Small intestine (tissue), 16 donors: ENCODE results near the gene CEBPZOS. TPM values are rescaled to one million over a fixed set of nuclear protein-coding genes. Genes with fewer than 3 reads are reported as not detected.
A peak's percentile ranks its signal among the peaks of the same experiment; 100 is the strongest.

Source experiments
- DNase-seq, 2 donors: peaks; one replicate each; pipeline versions ENCODE4 v3.0.0 to v3.0.0-alpha.2; 2013
- FAIRE-seq: peaks from 2 replicates; lab custom pipeline; 2012; peaks lifted over from hg19 to GRCh38; lab: Jason Lieb, UNC
- H3K27ac ChIP-seq, 3 donors: one replicate each; pipeline ENCODE4 v1.5.1; 2013; ENCODE audit warnings: low read length in 2 of 3, mild to moderate bottlenecking in 2 of 3, control low read depth in 1 of 3, inconsistent platforms in 1 of 3, low read depth in 1 of 3, moderate library complexity in 1 of 3
- H3K27me3 ChIP-seq, 3 donors: one replicate each; pipeline ENCODE4 v1.6.1; 2013; ENCODE audit warnings: low read length in 3 of 3, inconsistent platforms in 1 of 3; ENCODE audit not compliant: control insufficient read depth in 3 of 3, insufficient read depth in 3 of 3
- H3K36me3 ChIP-seq, 3 donors: one replicate each; pipeline ENCODE4 v1.6.1; 2013; ENCODE audit warnings: low read length in 3 of 3, inconsistent platforms in 1 of 3, low read depth in 1 of 3, mild to moderate bottlenecking in 1 of 3, moderate library complexity in 1 of 3; ENCODE audit not compliant: control insufficient read depth in 3 of 3, insufficient read depth in 2 of 3
- H3K4me1 ChIP-seq, 3 donors: one replicate each; pipeline ENCODE4 v1.6.1; 2013; ENCODE audit warnings: low read length in 2 of 3, inconsistent platforms in 1 of 3, low read depth in 1 of 3, mild to moderate bottlenecking in 1 of 3, moderate library complexity in 1 of 3; ENCODE audit not compliant: control insufficient read depth in 3 of 3, insufficient read depth in 2 of 3
- H3K4me3 ChIP-seq, 3 donors: one replicate each; pipeline ENCODE4 v1.5.1; 2013; ENCODE audit warnings: low read length in 3 of 3, control low read depth in 1 of 3, inconsistent platforms in 1 of 3, low read depth in 1 of 3, mild to moderate bottlenecking in 1 of 3, moderate library complexity in 1 of 3
- H3K9me3 ChIP-seq, 2 donors: one replicate each; pipeline ENCODE4 v1.6.1; 2013; ENCODE audit warnings: low read depth in 1 of 2, low read length in 1 of 2; ENCODE audit not compliant: control insufficient read depth in 2 of 2, insufficient read depth in 1 of 2
- WGBS, 3 donors: extraction: QIAGEN DNeasy Blood & Tissue Kit; methylation state at CpG; one replicate each; pipeline ENCODE4 v1.1.7; 2013; 5-methylcytosine and 5-hydroxymethylcytosine counted together
- long read RNA-seq, 10 donors: transcript quantifications; one replicate each; lab custom pipeline, GENCODE V29; 2026
- polyA plus RNA-seq, 4 donors: library from polyadenylated mRNA; stranded (reverse) in 3 of 4; unstranded in 1 of 4; fragments of 200-250 nt in 3 of 4; fragments of 120-200 nt in 1 of 4; gene quantifications; one replicate each; pipeline versions ENCODE4 v1.2.1 to v1.2.3, GENCODE V29; 2013
- donor health status: healthy with polysubstance abuse.
- donor health status: control.
- donor health status: control.
- donor health status: Bipolar disorder and iron deficiency.
- donor health status: healthy.

Gene CEBPZOS
- polyA plus RNA-seq: 10 to 100 TPM; 25.9 to 54.6 (median 45.5) TPM
- long read RNA-seq, donor 1: 0 reads
- long read RNA-seq, donor 2, partial matches to known transcripts: 37 of 45 reads
- long read RNA-seq, donor 2, other reads (novel, unspliced or antisense): 5 of 45 reads
- long read RNA-seq, donor 3, transcript CEBPZOS-204 (5 exons, 3,158 nt): major isoform, 5 of 109 reads
- long read RNA-seq, donor 3, partial matches to known transcripts: 70 of 109 reads
- long read RNA-seq, donor 3, other reads (novel, unspliced or antisense): 32 of 109 reads
- long read RNA-seq, donor 4: 0 reads
- long read RNA-seq, donor 5, partial matches to known transcripts: 59 of 62 reads
- long read RNA-seq, donor 5, other reads (novel, unspliced or antisense): 0 of 62 reads
- long read RNA-seq, donor 6, transcript CEBPZOS-204 (5 exons, 3,158 nt): major isoform, 6 of 66 reads
- long read RNA-seq, donor 6, partial matches to known transcripts: 53 of 66 reads
- long read RNA-seq, donor 6, other reads (novel, unspliced or antisense): 6 of 66 reads
- long read RNA-seq, donor 7: 0 reads
- long read RNA-seq, donor 8, partial matches to known transcripts: 0 of 1 reads
- long read RNA-seq, donor 8, other reads (novel, unspliced or antisense): 0 of 1 reads
- long read RNA-seq, donor 9, transcript CEBPZOS-204 (5 exons, 3,158 nt): major isoform, 5 of 25 reads
- long read RNA-seq, donor 9, partial matches to known transcripts: 19 of 25 reads
- long read RNA-seq, donor 9, other reads (novel, unspliced or antisense): 0 of 25 reads
- long read RNA-seq, donor 10, transcript CEBPZOS-204 (5 exons, 3,158 nt): major isoform, 7 of 163 reads
- long read RNA-seq, donor 10, transcript CEBPZOS-201 (5 exons, 695 nt): minor isoform, 6 of 163 reads
- long read RNA-seq, donor 10, partial matches to known transcripts: 135 of 163 reads
- long read RNA-seq, donor 10, other reads (novel, unspliced or antisense): 14 of 163 reads

DNA sequence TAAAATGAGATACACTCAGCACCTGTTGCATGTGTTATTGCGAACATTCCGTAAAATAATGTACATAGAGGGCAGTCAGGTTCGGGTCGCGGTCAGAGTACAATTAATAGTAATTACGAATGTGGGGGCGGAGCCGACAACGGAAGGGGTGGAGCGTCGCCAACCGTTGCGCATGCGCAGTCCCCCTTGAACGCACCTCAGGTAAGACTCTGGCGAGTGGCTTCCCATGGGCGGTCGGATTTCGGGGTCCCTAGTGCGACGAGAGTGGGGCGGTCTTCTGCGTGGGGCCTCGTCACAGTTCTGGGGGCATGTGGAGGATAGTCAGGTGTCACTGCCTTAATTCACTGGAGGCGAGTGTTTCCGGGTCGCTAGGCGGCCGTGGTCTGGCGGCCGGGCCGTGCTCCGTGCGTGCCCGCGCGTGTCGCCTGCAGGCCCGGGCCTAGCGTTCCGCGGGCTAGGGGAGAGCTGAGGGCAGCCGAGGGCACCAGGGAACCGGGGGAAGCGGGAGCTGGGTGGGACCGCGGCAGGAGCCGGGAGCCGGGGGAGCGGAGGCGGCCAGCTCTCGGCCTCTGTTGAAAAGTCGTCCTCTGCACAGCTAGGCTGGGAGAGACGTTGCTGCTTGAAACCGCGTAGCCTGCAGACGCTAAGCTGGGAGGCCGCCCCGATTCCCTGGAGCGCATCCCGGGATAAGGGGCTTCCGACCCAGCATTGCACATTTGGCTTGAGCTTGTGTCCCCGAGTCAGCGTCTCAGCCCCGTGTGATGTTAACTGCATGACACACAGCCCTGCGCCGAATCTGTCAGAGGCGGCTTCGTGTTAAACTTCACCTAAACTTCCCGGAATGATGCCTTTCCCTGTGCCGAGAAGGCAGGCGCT is at the start of gene CEBPZOS:
CEBPZOS (plus strand) TSS at position 177 of the 876 bp plus-strand sequence. CDS start 3,209 bp downstream, outside the sequence.
- Histone ChIP-seq H3K27ac (peak within 1 kb of the TSS; percentile 78 to 95 (median 82)), H3K4me3 (peak within 1 kb of the TSS; percentile 68 to 99 (median 76)), H3K4me1 (peaks cover 4 to 5% (median 4%) of the 10 kb centered on the region in 3 donors), H3K27me3 (no peaks in the 10 kb centered on the region), H3K9me3 (no peaks in the 10 kb centered on the region), H3K36me3 (peaks cover 0 to 4% (median 2%) of the 10 kb centered on the region in 3 donors)
- FAIRE-seq (no peak), DNase-seq (peak; percentile 88 to 96)
- 0% methylated on average over 69 to 72 of the region's 72 CpGs for WGBS, 3 donors

DNA sequence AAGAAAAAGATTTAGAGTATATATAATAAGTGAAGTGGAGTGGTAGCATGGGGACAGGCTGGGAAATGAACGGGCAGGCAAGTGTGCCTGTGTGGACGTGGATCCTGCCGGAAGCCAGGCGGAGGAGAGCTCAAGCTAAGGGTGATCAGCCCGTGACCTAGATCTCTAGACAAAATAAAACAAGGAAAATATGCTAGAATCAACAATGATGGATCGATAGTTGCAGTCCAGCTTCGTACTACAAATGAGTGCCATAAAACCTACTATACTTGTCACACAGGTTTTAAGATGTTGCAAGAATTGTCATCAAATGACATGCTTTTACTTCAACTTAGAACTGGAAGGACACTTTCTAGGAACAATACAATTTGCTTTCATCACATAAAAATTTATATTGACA is 48.0 kb upstream of the CEBPZOS start:
- H3K4me1 ChIP-seq: peaks cover 3 to 15% (median 4%) of the 10 kb centered on the region in 3 donors
- 30 to 73% (median 42%) methylated on average over 7 of the region's 7 CpGs for whole genome bisulfite sequencing, 3 donors
- peaks cover 12 to 21% (median 16%) of the 10 kb centered on the region in 3 donors for H3K36me3 ChIP-seq
- DNase-seq (peak; percentile 68 to 83), FAIRE-seq (no peak)
- no peaks in the 10 kb centered on the region for H3K27me3 ChIP-seq
- H3K27ac ChIP-seq: peak overlapping the region in 1 of 3 donors; percentile 58
- H3K4me3 ChIP-seq: no peak overlapping the region
- H3K9me3 ChIP-seq: no peaks in the 10 kb centered on the region

DNA sequence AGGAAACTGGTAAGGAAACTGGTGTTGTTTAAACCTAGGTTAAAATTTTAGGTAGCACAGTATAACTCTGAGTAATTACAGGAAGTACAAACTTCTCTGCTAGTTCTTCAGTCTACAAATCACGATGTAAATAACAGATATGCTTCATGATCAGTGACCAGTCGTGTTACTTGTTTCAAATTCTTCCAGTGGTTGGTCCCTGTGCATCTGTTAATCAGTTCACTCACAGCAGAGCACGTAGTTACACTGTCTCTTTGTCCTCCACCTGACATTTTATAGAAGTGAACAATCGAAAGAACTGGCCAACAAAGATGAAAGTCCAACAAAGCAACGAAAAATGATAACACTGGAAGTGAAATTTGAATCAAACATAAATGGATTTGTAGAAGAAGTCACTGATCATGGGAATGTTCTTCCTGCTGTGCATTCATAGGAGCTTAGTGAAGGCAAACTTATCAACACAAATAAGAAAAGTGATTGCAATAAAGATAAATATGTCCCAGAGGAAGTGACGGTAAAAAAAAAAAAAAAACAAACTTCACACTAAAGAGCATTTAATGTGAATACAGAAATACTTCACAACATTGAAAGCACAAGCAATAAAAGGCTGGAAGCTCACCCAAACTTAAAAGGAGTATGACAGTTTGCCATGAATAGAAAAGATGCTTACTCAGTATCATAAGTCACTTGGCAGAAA is 46.5 kb upstream of the CEBPZOS start:
- Histone ChIP-seq H3K27me3 (no peaks in the 10 kb centered on the region), H3K9me3 (no peaks in the 10 kb centered on the region), H3K4me1 (peaks cover 3 to 15% (median 4%) of the 10 kb centered on the region in 3 donors), H3K36me3 (peaks cover 8 to 16% (median 13%) of the 10 kb centered on the region in 3 donors), H3K4me3 (no peak overlapping the region), H3K27ac (peak overlapping the region; percentile 17 to 58 (median 41))
- WGBS, 3 donors: 8 to 31% (median 13%) methylated on average over 6 of the region's 6 CpGs
- DNase-seq: peak; percentile 79 to 82
- no peak for FAIRE-seq

- WGBS, 3 donors: 82 to 96% (median 91%) methylated on average over 5 of the region's 5 CpGs
- Histone ChIP-seq H3K27ac (no peak overlapping the region), H3K9me3 (no peaks in the 10 kb centered on the region), H3K36me3 (peaks cover 0 to 4% (median under 1%) of the 10 kb centered on the region in 3 donors), H3K4me1 (peaks cover 4 to 29% (median 9%) of the 10 kb centered on the region in 3 donors), H3K27me3 (no peaks in the 10 kb centered on the region), H3K4me3 (no peak overlapping the region)
- FAIRE-seq (no peak), DNase-seq (no peak)
Observed at GRCh38 chr2:37153224-37153623, 43.1 kb upstream of the CEBPZOS start.

GRCh38 chr2:37154785-37155184 is 41.5 kb upstream of the CEBPZOS start:
- Histone ChIP-seq H3K4me1 (peaks cover 2 to 19% (median 5%) of the 10 kb centered on the region in 3 donors), H3K36me3 (no peaks in the 10 kb centered on the region), H3K27me3 (no peaks in the 10 kb centered on the region), H3K9me3 (no peaks in the 10 kb centered on the region), H3K4me3 (no peak overlapping the region), H3K27ac (no peak overlapping the region)
- FAIRE-seq: no peak
- DNase-seq: no peak
- 83 to 96% (median 89%) methylated on average over 4 of the region's 4 CpGs for WGBS, 3 donors

- DNase-seq (peak; percentile 46 to 80), FAIRE-seq (no peak)
- H3K27me3 ChIP-seq: no peaks in the 10 kb centered on the region
- no peaks in the 10 kb centered on the region for H3K9me3 ChIP-seq
- H3K27ac ChIP-seq: peak overlapping the region; percentile 66 to 96 (median 92)
- WGBS, 3 donors: 0 to 2% (median 1%) methylated on average over 27 of the region's 27 CpGs
- H3K4me1 ChIP-seq: peaks cover 2 to 19% (median 5%) of the 10 kb centered on the region in 3 donors
- peak overlapping the region; percentile 93 to 98 (median 95) for H3K4me3 ChIP-seq
- no peaks in the 10 kb centered on the region for H3K36me3 ChIP-seq
Observed at GRCh38 chr2:37156071-37156856, 40.0 kb upstream of the CEBPZOS start.
